Osteocyte (in vitro differentiated cells): ENCODE data around the gene RSPH1. TPM values are rescaled to one million over a fixed set of nuclear protein-coding genes. Genes with fewer than 3 reads are reported as not detected.

Experiments used
- DNase-seq: peaks from one replicate; pipeline ENCODE4 v3.0.0; 2021; ENCODE audit warnings: mixed read lengths; ENCODE audit not compliant: unreplicated experiment; ENCODE audit errors: extremely low spot score
- H3K27ac Mint-ChIP-seq: one replicate; pipeline ENCODE4 v1.8.0; 2021; ENCODE audit warnings: mild to moderate bottlenecking, mixed read lengths; ENCODE audit not compliant: unreplicated experiment
- H3K27me3 Mint-ChIP-seq: one replicate; pipeline ENCODE4 v1.8.0; 2021; ENCODE audit warnings: mixed read lengths; ENCODE audit not compliant: unreplicated experiment
- H3K36me3 Mint-ChIP-seq: one replicate; pipeline ENCODE4 v1.8.0; 2021; ENCODE audit warnings: mixed read lengths; ENCODE audit not compliant: unreplicated experiment
- H3K4me1 Mint-ChIP-seq: one replicate; pipeline ENCODE4 v1.8.0; 2021; ENCODE audit warnings: mixed read lengths; ENCODE audit not compliant: unreplicated experiment
- H3K4me3 Mint-ChIP-seq: one replicate; pipeline ENCODE4 v1.8.0; 2021; ENCODE audit warnings: mild to moderate bottlenecking, moderate library complexity, mixed read lengths; ENCODE audit not compliant: unreplicated experiment
- H3K9me3 Mint-ChIP-seq: one replicate; pipeline ENCODE4 v1.8.0; 2021; ENCODE audit warnings: mixed read lengths; ENCODE audit not compliant: unreplicated experiment
- CTCF ChIP-seq: fragments of 200-600 bp; sonication (generic); IDR thresholded peaks from 2 replicates; pipeline ENCODE4 v1.5.0; 2021; ENCODE audit warnings: antibody characterized with exemption, mild to moderate bottlenecking, moderate library complexity
- total RNA-seq: library from RNA; stranded (reverse); gene quantifications from 2 replicates; pipeline ENCODE4 v1.2.1, GENCODE V29; 2021

RSPH1 gene
- total RNA-seq, 1 donor from 2014 or later = 0.19 TPM

DNA sequence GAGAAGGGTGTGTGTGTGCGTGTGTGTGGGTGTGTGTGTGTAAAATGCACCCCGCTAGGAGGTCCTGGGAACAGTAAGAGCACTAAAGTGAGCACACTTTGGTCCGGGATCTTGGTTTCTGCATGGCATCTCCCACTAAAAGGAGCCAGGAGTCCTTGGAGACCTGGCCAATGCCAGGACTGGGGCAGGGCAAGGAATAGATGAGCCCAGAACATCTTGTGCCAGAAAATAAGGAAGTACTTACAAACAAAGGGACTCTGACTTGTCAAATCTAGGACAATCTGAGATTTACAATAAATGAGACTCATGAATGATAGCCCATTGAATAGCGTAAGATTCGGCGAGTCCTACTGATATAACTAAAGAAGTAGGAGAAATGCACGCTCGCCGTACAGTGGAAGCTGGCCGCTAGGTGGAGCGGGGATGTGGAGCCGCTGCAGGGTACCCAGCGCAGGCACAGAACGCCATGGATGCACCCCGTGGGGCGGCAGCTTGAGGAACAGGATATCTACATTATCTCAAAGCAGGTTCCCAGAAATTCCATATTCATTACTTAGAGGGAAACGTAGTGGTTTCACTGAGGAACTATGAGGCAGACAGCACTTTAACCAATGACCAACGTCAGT is 24.7 kb upstream of the RSPH1 start:
- DNase-seq = no peak
- Mint-ChIP-seq H3K27me3 (no peaks in the 10 kb centered on the region), H3K36me3 (peaks cover 37% of the 10 kb centered on the region), H3K4me1 (peaks cover 53% of the 10 kb centered on the region), H3K9me3 (no peaks in the 10 kb centered on the region), H3K27ac (no peak overlapping the region), H3K4me3 (no peak overlapping the region)
- peak; percentile 50 for TF ChIP-seq CTCF

DNA sequence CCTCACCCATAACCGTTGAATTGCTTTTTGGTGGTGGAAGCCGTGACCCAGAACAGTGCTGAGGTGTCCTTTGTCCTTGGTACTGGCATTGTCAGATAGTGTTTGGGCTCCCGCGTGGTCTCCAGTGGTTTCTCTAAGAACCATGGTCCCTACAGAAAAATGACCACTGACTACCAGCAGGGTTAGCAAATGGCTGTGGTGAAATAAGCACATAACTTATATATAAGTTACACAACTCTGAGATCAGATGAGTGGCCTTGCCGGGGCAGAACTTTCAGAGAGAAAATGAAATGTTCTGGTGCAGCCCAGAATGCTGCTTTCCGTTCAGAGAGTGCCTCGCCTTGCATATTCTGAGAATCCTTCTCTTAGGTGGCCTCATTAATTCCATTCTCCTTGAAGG is 22.6 kb upstream of the RSPH1 start:
- no peak for DNase-seq
- no peaks in the 10 kb centered on the region for H3K9me3 Mint-ChIP-seq
- no peak overlapping the region for H3K4me3 Mint-ChIP-seq
- TF ChIP-seq CTCF = no peak
- no peak overlapping the region for H3K27ac Mint-ChIP-seq
- no peaks in the 10 kb centered on the region for H3K27me3 Mint-ChIP-seq
- H3K36me3 Mint-ChIP-seq = peaks cover 31% of the 10 kb centered on the region
- H3K4me1 Mint-ChIP-seq = peaks cover 49% of the 10 kb centered on the region

DNA sequence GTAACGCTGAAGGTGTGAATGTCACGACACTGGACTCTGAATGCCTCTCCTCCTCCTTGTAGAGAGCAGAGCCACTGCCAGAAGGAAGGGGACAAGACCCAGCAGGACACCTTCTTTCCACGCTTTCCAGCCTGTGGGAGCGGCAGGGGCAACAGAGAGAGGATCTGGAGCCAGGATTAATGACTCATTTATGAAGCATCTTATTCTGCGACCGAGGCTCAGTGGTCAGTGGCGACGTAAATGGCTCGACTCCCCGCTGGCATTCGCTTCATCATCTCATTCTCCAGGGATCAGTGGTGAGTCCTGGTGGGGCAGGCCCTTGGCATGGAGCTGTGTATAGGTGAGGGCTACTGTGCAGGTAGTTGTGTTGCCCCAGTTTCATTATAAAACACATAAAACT is 22.2 kb upstream of the RSPH1 start:
- no peak for TF ChIP-seq CTCF
- no peak for DNase-seq
- Mint-ChIP-seq H3K36me3 (peaks cover 31% of the 10 kb centered on the region), H3K27ac (peak overlapping the region; percentile 71), H3K4me3 (no peak overlapping the region), H3K9me3 (no peaks in the 10 kb centered on the region), H3K27me3 (no peaks in the 10 kb centered on the region), H3K4me1 (peaks cover 50% of the 10 kb centered on the region)

DNA sequence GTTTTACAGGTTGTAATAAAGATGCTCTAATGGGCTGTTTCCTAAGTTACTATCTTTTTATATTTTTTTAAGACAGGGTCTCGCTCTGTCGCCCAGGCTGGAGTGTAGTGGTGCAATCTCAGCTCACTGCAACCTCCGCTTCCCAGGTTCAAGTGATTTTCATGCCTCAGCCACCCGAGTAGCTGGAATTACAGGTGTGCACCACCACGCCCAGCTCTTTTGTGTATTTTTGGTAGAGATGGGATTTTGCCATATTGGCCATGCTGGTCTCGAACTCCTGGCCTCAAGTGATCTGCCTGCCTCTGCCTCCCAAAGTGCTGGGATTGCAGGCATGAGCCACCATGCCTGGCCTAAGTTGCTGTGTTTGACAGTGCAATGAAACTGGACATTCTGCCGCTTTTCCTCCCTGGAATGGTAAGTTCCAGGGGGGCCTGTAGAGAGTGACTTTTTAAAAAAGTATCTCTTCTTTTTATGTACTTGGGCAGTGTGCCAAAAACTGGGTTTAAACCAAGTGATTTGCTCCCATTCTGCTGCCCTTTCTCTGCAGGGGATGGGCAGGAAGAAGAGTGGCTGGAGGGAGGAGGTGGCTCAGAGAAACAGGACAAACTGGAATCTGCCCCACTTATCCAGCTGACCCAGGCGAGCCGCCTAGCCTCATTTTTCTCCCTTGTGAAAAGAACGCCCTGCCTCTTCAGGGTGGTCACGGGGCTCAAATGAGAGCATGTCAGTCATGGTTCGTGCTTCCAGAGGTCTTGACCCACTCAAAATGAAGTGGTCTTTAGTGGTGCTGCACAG is 19.9 kb upstream of the RSPH1 start:
- no peak for TF ChIP-seq CTCF
- Mint-ChIP-seq H3K27me3 (no peaks in the 10 kb centered on the region), H3K9me3 (no peaks in the 10 kb centered on the region), H3K27ac (peak overlapping the region; percentile 77), H3K4me3 (peak overlapping the region; percentile 84), H3K36me3 (peaks cover 19% of the 10 kb centered on the region), H3K4me1 (peaks cover 56% of the 10 kb centered on the region)
- DNase-seq = no peak

GRCh38 chr21:42514883-42515228 is 18.8 kb upstream of the RSPH1 start:
- peaks cover 9% of the 10 kb centered on the region for H3K36me3 Mint-ChIP-seq
- H3K4me1 Mint-ChIP-seq = peaks cover 54% of the 10 kb centered on the region
- H3K4me3 Mint-ChIP-seq = peak overlapping the region; percentile 84
- H3K9me3 Mint-ChIP-seq = no peaks in the 10 kb centered on the region
- H3K27ac Mint-ChIP-seq = peak overlapping the region; percentile 73
- DNase-seq = no peak
- TF ChIP-seq CTCF = no peak
- H3K27me3 Mint-ChIP-seq = no peaks in the 10 kb centered on the region
